ENCODE results near the gene ITGAV.

The ITGAV gene

DNA sequence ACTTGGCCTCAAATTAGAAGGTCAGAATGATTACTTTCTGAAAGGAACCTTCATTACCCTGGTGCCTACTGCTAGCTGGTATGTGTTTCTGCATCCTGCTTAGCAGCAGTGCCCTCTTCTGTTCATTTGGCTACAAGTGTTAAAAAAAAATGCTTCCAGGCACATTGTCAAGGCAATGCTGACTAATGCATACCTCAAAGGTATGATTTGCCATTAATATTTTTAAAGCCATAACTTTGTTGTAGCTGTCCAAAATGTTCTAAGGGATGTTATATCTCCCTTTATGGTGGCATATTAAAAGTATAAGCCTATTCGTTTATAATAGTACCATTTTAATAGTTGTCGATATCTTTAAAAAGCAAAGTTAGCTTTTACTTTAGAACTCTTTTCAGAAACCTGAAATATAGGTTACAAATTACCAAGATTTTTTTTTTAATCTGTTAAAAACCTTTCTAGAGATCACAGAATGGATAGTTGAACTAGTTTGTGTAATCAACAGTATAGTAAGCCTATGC is 52.0 kb downstream of the ITGAV start:
- H3K4me3 Mint-ChIP-seq, result no peak overlapping the region
- H3K36me3 Mint-ChIP-seq (ENCODE audit: low read depth), result peaks cover 2% of the 10 kb centered on the region
- H3K27ac Mint-ChIP-seq, result no peak overlapping the region
- ATAC-seq (peak; percentile 67), DNase-seq (peak; percentile 8)
- H3K9me3 Mint-ChIP-seq, result no peaks in the 10 kb centered on the region
- no peaks in the 10 kb centered on the region for H3K27me3 Mint-ChIP-seq
- peaks cover 21% of the 10 kb centered on the region for H3K4me1 Mint-ChIP-seq

GRCh38 chr2:186644791-186645190 is 54.9 kb downstream of the ITGAV start:
- DNase-seq (no peak), ATAC-seq (no peak)
- Mint-ChIP-seq H3K4me1 (peaks cover 15% of the 10 kb centered on the region), H3K27ac (no peak overlapping the region), H3K4me3 (no peak overlapping the region), H3K36me3 (ENCODE audit: low read depth) (peaks cover 2% of the 10 kb centered on the region), H3K9me3 (no peaks in the 10 kb centered on the region), H3K27me3 (no peaks in the 10 kb centered on the region)

DNA sequence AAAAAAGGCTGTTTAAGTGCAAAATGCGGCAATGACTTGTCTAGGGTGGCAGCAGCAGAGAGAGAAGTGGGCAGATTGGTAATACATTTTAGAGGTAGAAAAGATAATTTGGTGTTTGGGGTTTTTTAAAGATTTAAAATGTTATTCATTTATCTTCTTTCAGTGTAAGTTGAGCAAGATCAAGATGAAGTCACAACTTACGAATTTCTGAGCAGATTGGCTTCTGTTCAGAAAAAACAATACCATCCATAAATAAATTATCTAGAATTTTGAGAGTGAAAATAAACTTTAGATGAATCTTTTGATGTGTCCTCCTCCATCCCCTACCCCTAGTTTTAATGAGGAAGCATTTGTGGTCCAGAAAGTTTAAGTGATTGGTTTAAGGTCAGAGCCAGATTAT is 56.1 kb downstream of the ITGAV start:
- H3K4me1 Mint-ChIP-seq, result peaks cover 7% of the 10 kb centered on the region
- H3K27me3 Mint-ChIP-seq, result no peaks in the 10 kb centered on the region
- DNase-seq, result no peak
- H3K27ac Mint-ChIP-seq, result no peak overlapping the region
- ATAC-seq, result no peak
- H3K36me3 Mint-ChIP-seq (ENCODE audit: low read depth), result peaks cover 2% of the 10 kb centered on the region
- H3K9me3 Mint-ChIP-seq, result no peaks in the 10 kb centered on the region
- no peak overlapping the region for H3K4me3 Mint-ChIP-seq

GRCh38 chr2:186648130-186648529 is 58.3 kb downstream of the ITGAV start:
- Mint-ChIP-seq H3K27me3 (no peaks in the 10 kb centered on the region), H3K36me3 (ENCODE audit: low read depth) (peaks cover 4% of the 10 kb centered on the region), H3K27ac (no peak overlapping the region), H3K4me1 (no peaks in the 10 kb centered on the region), H3K9me3 (no peaks in the 10 kb centered on the region), H3K4me3 (no peak overlapping the region)
- ATAC-seq (no peak), DNase-seq (no peak)

- Mint-ChIP-seq H3K27ac (no peak overlapping the region), H3K9me3 (no peaks in the 10 kb centered on the region), H3K4me1 (no peaks in the 10 kb centered on the region), H3K4me3 (no peak overlapping the region), H3K27me3 (no peaks in the 10 kb centered on the region), H3K36me3 (ENCODE audit: low read depth) (peaks cover 19% of the 10 kb centered on the region)
- ATAC-seq (no peak), DNase-seq (no peak)
Measured at GRCh38 chr2:186653511-186653910, 63.7 kb downstream of the ITGAV start.

DNA sequence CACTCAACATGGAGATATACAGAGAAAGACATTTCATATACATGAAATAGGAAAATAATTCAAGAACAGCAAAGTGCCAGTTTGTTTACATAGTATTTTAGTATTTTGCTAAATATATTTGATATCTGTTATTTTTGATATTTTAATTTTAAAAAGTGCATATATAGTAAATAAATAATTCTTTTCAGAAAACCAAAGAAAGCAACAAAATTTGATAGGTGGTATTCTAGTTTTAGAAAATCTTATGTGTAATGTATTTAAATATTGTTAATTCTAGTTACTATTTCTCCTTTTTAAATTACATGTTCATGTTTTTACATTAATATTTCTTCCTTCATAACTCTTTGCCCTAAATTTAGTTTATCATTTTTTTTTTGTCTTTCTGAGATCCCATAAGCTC is 69.5 kb downstream of the ITGAV start:
- Mint-ChIP-seq H3K27ac (no peak overlapping the region), H3K36me3 (ENCODE audit: low read depth) (peaks cover 24% of the 10 kb centered on the region), H3K4me3 (no peak overlapping the region), H3K27me3 (no peaks in the 10 kb centered on the region), H3K4me1 (no peaks in the 10 kb centered on the region), H3K9me3 (no peaks in the 10 kb centered on the region)
- ATAC-seq (no peak), DNase-seq (no peak)

DNA sequence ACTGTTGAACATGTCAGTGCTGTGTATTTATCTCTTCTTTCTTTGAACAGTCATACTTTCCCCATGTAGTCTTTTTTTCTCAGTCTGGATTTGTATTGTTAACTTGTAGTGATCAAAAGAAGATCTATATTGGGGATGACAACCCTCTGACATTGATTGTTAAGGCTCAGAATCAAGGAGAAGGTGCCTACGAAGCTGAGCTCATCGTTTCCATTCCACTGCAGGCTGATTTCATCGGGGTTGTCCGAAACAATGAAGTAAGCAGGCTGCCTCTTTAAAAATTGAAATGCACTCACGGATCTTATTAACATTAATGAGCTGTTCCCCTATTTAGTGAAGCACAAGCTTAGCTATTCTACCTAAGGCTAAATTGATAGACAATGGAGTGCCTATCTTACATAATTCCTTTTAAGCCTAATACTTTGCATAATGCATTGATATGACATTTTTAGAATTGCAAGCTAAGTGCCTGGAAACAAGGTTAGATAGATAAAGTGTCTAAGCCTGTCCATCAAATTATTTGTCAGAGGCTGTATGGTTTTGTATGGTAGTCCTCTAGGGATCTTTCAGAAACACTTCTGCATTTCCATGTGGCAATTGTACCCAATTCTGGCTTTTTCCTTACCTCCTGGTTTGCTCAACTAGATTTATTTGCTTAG is 74.7 kb downstream of the ITGAV start:
- Mint-ChIP-seq H3K4me1 (no peaks in the 10 kb centered on the region), H3K4me3 (no peak overlapping the region), H3K27ac (no peak overlapping the region), H3K27me3 (no peaks in the 10 kb centered on the region), H3K9me3 (no peaks in the 10 kb centered on the region), H3K36me3 (ENCODE audit: low read depth) (peaks cover 30% of the 10 kb centered on the region)
- DNase-seq (no peak), ATAC-seq (no peak)

- DNase-seq, result no peak
- Mint-ChIP-seq H3K27ac (no peak overlapping the region), H3K4me3 (no peak overlapping the region), H3K36me3 (ENCODE audit: low read depth) (peaks cover 63% of the 10 kb centered on the region), H3K4me1 (no peaks in the 10 kb centered on the region), H3K9me3 (peaks cover 11% of the 10 kb centered on the region), H3K27me3 (no peaks in the 10 kb centered on the region)
- ATAC-seq, result no peak
Measured at GRCh38 chr2:186669146-186669545, 79.3 kb downstream of the ITGAV start.

DNA sequence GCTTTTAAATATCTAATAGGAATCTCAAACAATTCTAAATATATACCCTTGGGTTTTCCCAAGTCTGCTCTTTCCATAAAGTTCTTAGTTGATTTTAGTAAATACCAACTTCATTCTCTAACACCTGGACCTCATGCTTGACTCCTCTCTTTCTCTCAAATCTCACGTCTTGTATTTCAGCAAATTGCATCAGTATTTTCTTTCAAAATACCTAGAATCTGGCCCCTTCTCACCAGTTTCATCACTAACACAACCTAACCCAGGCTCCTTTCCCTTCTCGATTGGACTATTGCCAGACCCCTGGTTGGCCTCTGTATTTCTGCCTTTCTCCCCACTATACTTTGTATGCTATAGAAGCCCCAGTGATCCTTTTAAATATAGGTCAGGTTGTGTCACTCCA is 81.0 kb downstream of the ITGAV start:
- no peak overlapping the region for H3K27ac Mint-ChIP-seq
- no peak overlapping the region for H3K4me3 Mint-ChIP-seq
- ATAC-seq (no peak), DNase-seq (no peak)
- H3K9me3 Mint-ChIP-seq, result peaks cover 11% of the 10 kb centered on the region
- no peaks in the 10 kb centered on the region for H3K4me1 Mint-ChIP-seq
- no peaks in the 10 kb centered on the region for H3K27me3 Mint-ChIP-seq
- peaks cover 70% of the 10 kb centered on the region for H3K36me3 Mint-ChIP-seq (ENCODE audit: low read depth)

GRCh38 chr2:186675380-186675779 is 85.5 kb downstream of the ITGAV start:
- Mint-ChIP-seq H3K4me1 (no peaks in the 10 kb centered on the region), H3K4me3 (no peak overlapping the region), H3K27ac (no peak overlapping the region), H3K9me3 (peaks cover 11% of the 10 kb centered on the region), H3K36me3 (ENCODE audit: low read depth) (peaks cover 57% of the 10 kb centered on the region), H3K27me3 (no peaks in the 10 kb centered on the region)
- DNase-seq, result no peak
- ATAC-seq, result no peak

- H3K4me1 Mint-ChIP-seq, result no peaks in the 10 kb centered on the region
- peaks cover 14% of the 10 kb centered on the region for H3K9me3 Mint-ChIP-seq
- no peaks in the 10 kb centered on the region for H3K27me3 Mint-ChIP-seq
- DNase-seq, result no peak
- H3K27ac Mint-ChIP-seq, result no peak overlapping the region
- no peak for ATAC-seq
- no peak overlapping the region for H3K4me3 Mint-ChIP-seq
- peaks cover 6% of the 10 kb centered on the region for H3K36me3 Mint-ChIP-seq (ENCODE audit: low read depth)
Measured at GRCh38 chr2:186683341-186683740, 93.5 kb downstream of the ITGAV start.

- Mint-ChIP-seq H3K27me3 (peaks cover 12% of the 10 kb centered on the region), H3K9me3 (peaks cover 19% of the 10 kb centered on the region), H3K4me3 (no peak overlapping the region), H3K4me1 (no peaks in the 10 kb centered on the region), H3K27ac (no peak overlapping the region), H3K36me3 (ENCODE audit: low read depth) (peaks cover 2% of the 10 kb centered on the region)
- no peak for ATAC-seq
- DNase-seq, result no peak
Measured at GRCh38 chr2:186687807-186688211, 98.0 kb downstream of the ITGAV start.

GRCh38 chr2:186688813-186689212 is 99.0 kb downstream of the ITGAV start:
- Mint-ChIP-seq H3K36me3 (ENCODE audit: low read depth) (peaks cover 2% of the 10 kb centered on the region), H3K27ac (no peak overlapping the region), H3K4me1 (no peaks in the 10 kb centered on the region), H3K27me3 (peaks cover 16% of the 10 kb centered on the region), H3K4me3 (no peak overlapping the region), H3K9me3 (peaks cover 19% of the 10 kb centered on the region)
- no peak for ATAC-seq
- DNase-seq, result no peak

DNA sequence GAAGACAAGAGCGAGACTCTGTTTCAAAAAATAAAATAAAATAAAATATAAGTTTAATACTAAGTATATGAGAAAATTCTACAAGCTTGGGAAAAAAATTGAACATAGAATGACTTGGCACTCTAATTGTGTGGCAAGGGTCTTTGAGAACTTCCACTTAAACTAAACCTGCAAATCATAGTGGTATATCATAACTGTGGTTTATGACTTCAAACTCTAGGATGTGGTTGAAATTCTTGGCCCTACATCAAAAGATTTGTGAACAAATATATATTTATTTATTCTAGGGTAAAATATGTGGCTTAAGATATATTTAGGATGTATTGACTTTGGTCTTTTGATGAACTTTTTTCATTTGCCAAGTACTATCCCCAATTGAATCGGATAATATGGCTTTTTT is 100.9 kb downstream of the ITGAV start:
- Mint-ChIP-seq H3K4me1 (peaks cover 9% of the 10 kb centered on the region), H3K27ac (no peak overlapping the region), H3K27me3 (peaks cover 30% of the 10 kb centered on the region), H3K36me3 (ENCODE audit: low read depth) (peaks cover 2% of the 10 kb centered on the region), H3K4me3 (no peak overlapping the region), H3K9me3 (peaks cover 16% of the 10 kb centered on the region)
- no peak for ATAC-seq
- no peak for DNase-seq

DNA sequence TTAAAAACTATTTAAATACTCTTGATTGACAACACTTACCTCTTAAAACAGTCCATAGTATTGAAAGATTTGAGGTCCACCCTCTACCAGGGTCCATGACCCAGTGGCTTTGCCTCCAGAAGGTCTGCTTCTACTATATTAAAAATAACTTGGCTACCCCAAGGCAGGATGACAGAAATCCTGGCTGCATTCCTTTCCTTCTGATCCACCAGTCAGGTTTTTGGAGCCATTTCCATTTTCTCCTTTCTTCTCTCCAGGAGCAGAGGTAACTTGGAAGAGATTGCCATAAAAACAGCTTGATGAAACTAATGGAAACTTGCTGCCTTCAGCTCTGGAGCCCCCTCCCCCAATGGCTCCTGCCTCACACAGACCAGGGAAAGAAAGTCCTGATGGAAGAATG is 101.4 kb downstream of the ITGAV start:
- ATAC-seq, result no peak
- Mint-ChIP-seq H3K9me3 (peaks cover 16% of the 10 kb centered on the region), H3K27me3 (peaks cover 30% of the 10 kb centered on the region), H3K4me1 (peaks cover 9% of the 10 kb centered on the region), H3K36me3 (ENCODE audit: low read depth) (peaks cover 2% of the 10 kb centered on the region), H3K27ac (no peak overlapping the region), H3K4me3 (no peak overlapping the region)
- no peak for DNase-seq

DNA sequence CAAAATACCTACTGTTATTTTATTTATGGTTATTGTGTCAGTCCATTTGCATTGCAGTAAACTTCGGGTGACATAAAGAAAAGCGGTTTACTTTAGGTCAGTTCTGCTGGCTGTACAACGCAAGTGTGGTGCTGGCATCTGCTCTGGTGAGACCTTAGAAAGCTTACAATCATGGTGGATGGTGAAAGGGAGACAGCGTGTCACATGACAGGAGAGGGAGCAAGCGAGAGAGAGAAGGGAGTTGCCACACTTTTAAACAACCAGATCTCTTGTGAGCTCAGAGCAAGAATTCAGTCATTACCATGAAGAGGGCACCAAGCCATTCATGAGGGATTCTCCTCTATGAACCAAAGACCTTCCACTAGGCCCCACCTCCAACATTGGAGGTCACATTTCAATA is 102.0 kb downstream of the ITGAV start:
- Mint-ChIP-seq H3K4me3 (no peak overlapping the region), H3K27me3 (peaks cover 37% of the 10 kb centered on the region), H3K36me3 (ENCODE audit: low read depth) (peaks cover 2% of the 10 kb centered on the region), H3K4me1 (peaks cover 9% of the 10 kb centered on the region), H3K27ac (no peak overlapping the region), H3K9me3 (peaks cover 16% of the 10 kb centered on the region)
- no peak for ATAC-seq
- DNase-seq, result no peak

Measured in activated naive CD8-positive, alpha-beta T cell treated with anti-CD3 and anti-CD28 coated beads, Interleukin-2, amount 50 U/mL, for 24 hours (primary cell).